OCI-LY7 (cell line): ENCODE measurements around the gene SKIC3. TPM values are rescaled to one million over a fixed set of nuclear protein-coding genes. Genes with fewer than 3 reads are reported as not detected.

Source experiments
- BruUV-seq: library from RNA; stranded (reverse); fragments of 400-500 nt; replicated peaks from 2 replicates; lab custom pipeline; 2021; lab: Mats Ljungman, UMichigan
- CTCF ChIA-PET: fragments of 300-600 bp; sonication (Branson Sonifier 250); formaldehyde crosslinking; loops from one replicate; lab custom pipeline; 2022; ENCODE audit warnings: antibody characterized with exemption; ENCODE audit not compliant: unreplicated experiment; lab: Charles Lee
- POLR2A ChIA-PET: fragments of 300-600 bp; sonication (Branson Sonifier 250); formaldehyde crosslinking; loops from one replicate; lab custom pipeline; 2022; ENCODE audit warnings: antibody characterized with exemption; lab: Charles Lee
- DNase-seq: peaks from one replicate; pipeline ENCODE4 v3.0.0-alpha.2; 2015; ENCODE audit warnings: low spot score
- H2AFZ ChIP-seq: fragments of 200-600 bp; sonication (generic), shearing (Covaris generic); 2 replicates; pipeline ENCODE4 v1.6.1; 2014; ENCODE audit warnings: mild to moderate bottlenecking, antibody characterized with exemption, low read length, moderate library complexity
- H3K27ac ChIP-seq: fragments of 200-600 bp; sonication (generic); 2 replicates; pipeline ENCODE4 v1.5.1; 2014; ENCODE audit warnings: mixed run types, low read depth, mild to moderate bottlenecking, moderate library complexity, low read length, inconsistent platforms; ENCODE audit not compliant: poor library complexity, severe bottlenecking
- H3K36me3 ChIP-seq: fragments of 200-600 bp; sonication (generic); 2 replicates; pipeline ENCODE4 v1.6.1; 2014; ENCODE audit warnings: mild to moderate bottlenecking, antibody characterized with exemption, low read length, moderate library complexity, mixed read lengths; ENCODE audit not compliant: insufficient read depth
- H3K4me1 ChIP-seq: fragments of 200-600 bp; sonication (generic); 2 replicates; pipeline ENCODE4 v1.5.1; 2014; ENCODE audit warnings: mild to moderate bottlenecking, low read length; ENCODE audit not compliant: insufficient read depth, poor library complexity, severe bottlenecking
- H3K4me2 ChIP-seq: fragments of 200-600 bp; sonication (generic); 2 replicates; pipeline ENCODE4 v1.6.1; 2014; ENCODE audit warnings: mild to moderate bottlenecking, low read length
- H3K4me3 ChIP-seq: fragments of 200-600 bp; sonication (generic); 2 replicates; pipeline ENCODE4 v1.5.1; 2014; ENCODE audit warnings: mild to moderate bottlenecking, low read depth, low read length; ENCODE audit not compliant: poor library complexity, severe bottlenecking
- H3K79me2 ChIP-seq: fragments of 200-600 bp; sonication (generic); 2 replicates; pipeline ENCODE4 v1.6.1; 2016; ENCODE audit warnings: low read depth, mild to moderate bottlenecking, low read length, moderate library complexity, mixed read lengths; ENCODE audit not compliant: insufficient read depth
- H3K9me2 ChIP-seq: fragments of 200-600 bp; sonication (generic); 2 replicates; pipeline ENCODE4 v1.6.1; 2016; ENCODE audit warnings: mild to moderate bottlenecking, low read length, mixed read lengths; ENCODE audit not compliant: insufficient read depth
- H3K9me3 ChIP-seq: fragments of 200-600 bp; sonication (generic); 2 replicates; pipeline ENCODE4 v1.6.1; 2014; ENCODE audit warnings: mild to moderate bottlenecking, mixed run types, low read length, mixed read lengths
- H4K20me1 ChIP-seq: fragments of 200-600 bp; sonication (generic); 2 replicates; pipeline ENCODE4 v1.6.1; 2014; ENCODE audit warnings: mild to moderate bottlenecking, antibody characterized with exemption, low read length, moderate library complexity, mixed read lengths; ENCODE audit not compliant: insufficient read depth
- EZH2phosphoT487 ChIP-seq: fragments of 200-600 bp; sonication (generic); IDR thresholded peaks from 2 replicates; pipeline ENCODE4 v1.6.1; 2018; ENCODE audit warnings: low read depth, borderline replicate concordance, mild to moderate bottlenecking, mixed run types, antibody characterized with exemption, low read length, moderate library complexity, mixed read lengths
- intact Hi-C: fragments of 100-400 bp; cut with micrococcal nuclease; formaldehyde crosslinking; loops from one replicate; pipeline ENCODE4 v1.10.0; 2022; ENCODE audit not compliant: unreplicated experiment
- total RNA-seq, 2 experiments: library from RNA; depleted of rRNA in 1 of 2; stranded (reverse); fragments of >200 nt in 1 of 2; shearing (Covaris generic) in 1 of 2; gene quantifications; 2 replicates each; pipeline ENCODE4 v1.2.3, GENCODE V29; 2014 to 2022
- TF ChIP-seq, protein P1 (sequence below): fragments of 200-600 bp; sonication (generic); conservative IDR thresholded peaks from 2 replicates; pipeline ENCODE4 v1.5.1; 2014; ENCODE audit warnings: mild to moderate bottlenecking, antibody characterized with exemption, low read length, moderate library complexity, mixed read lengths

The SKIC3 gene
- total RNA-seq, 2 experiments from 2014 or later = 55.4 to 73.9 TPM

DNA sequence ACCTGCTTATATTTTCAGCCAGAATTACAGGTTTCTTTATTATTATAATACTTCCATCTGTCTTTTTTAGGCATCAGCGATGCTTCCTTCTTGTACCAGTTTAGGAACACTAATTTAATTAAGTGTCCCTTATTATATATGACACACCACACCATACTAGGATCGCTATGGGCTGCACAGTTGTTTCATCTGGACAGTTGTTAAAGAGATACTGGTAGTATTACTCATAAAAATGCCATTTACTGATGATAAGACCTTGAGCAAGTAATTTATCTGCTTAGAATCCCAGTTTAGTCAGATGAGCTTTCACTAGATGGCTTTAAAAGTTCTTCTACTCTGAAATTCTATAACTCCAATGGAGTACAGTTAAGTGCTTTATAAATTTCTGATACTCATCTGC, 17.2 kb upstream of the SKIC3 start:
- Histone ChIP-seq H3K9me3 (no peaks in the 10 kb centered on the region), H3K9me2 (0 out of 2 replicates have a peak, but pooled peaks cover 3% of the 10 kb centered on the region), H3K4me3 (no peak overlapping the region), H3K36me3 (peaks cover 3% of the 10 kb centered on the region; the same call in 1 of the 2 replicates), H2AFZ (no peak overlapping the region), H3K79me2 (no peaks in the 10 kb centered on the region), H3K4me2 (no peak overlapping the region), H3K27ac (no peak overlapping the region), H3K4me1 (no peaks in the 10 kb centered on the region), H4K20me1 (no peaks in the 10 kb centered on the region)
- no peak for DNase-seq
- no peak for TF ChIP-seq EZH2phosphoT487
- TF ChIP-seq, protein P1, sequence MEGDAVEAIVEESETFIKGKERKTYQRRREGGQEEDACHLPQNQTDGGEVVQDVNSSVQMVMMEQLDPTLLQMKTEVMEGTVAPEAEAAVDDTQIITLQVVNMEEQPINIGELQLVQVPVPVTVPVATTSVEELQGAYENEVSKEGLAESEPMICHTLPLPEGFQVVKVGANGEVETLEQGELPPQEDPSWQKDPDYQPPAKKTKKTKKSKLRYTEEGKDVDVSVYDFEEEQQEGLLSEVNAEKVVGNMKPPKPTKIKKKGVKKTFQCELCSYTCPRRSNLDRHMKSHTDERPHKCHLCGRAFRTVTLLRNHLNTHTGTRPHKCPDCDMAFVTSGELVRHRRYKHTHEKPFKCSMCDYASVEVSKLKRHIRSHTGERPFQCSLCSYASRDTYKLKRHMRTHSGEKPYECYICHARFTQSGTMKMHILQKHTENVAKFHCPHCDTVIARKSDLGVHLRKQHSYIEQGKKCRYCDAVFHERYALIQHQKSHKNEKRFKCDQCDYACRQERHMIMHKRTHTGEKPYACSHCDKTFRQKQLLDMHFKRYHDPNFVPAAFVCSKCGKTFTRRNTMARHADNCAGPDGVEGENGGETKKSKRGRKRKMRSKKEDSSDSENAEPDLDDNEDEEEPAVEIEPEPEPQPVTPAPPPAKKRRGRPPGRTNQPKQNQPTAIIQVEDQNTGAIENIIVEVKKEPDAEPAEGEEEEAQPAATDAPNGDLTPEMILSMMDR = no peak
- intact Hi-C loops = no loop called here
- no TSS peak for BruUV-seq
- ChIA-PET CTCF (no interaction called here), POLR2A (no interaction called here)

- no peak for DNase-seq
- Histone ChIP-seq H3K36me3 (peaks cover 3% of the 10 kb centered on the region; the same call in 1 of the 2 replicates), H3K9me2 (no peaks in the 10 kb centered on the region), H3K4me3 (no peak overlapping the region), H3K9me3 (no peaks in the 10 kb centered on the region), H4K20me1 (no peaks in the 10 kb centered on the region), H2AFZ (no peak overlapping the region), H3K4me1 (no peaks in the 10 kb centered on the region), H3K79me2 (no peaks in the 10 kb centered on the region), H3K27ac (no peak overlapping the region), H3K4me2 (no peak overlapping the region)
- POLR2A ChIA-PET = interaction anchor here (0.9 kb wide), 1 partner anchor 16 kb away, joined by 4 read pairs; no protein-coding TSS in a partner anchor
- intact Hi-C loops = no loop called here
- CTCF ChIA-PET = no interaction called here
- TF ChIP-seq EZH2phosphoT487 = no peak
- TF ChIP-seq, protein P1 = no peak
- no TSS peak for BruUV-seq
Measured at GRCh38 chr5:95565280-95565920, 10.6 kb upstream of the SKIC3 start.

DNA sequence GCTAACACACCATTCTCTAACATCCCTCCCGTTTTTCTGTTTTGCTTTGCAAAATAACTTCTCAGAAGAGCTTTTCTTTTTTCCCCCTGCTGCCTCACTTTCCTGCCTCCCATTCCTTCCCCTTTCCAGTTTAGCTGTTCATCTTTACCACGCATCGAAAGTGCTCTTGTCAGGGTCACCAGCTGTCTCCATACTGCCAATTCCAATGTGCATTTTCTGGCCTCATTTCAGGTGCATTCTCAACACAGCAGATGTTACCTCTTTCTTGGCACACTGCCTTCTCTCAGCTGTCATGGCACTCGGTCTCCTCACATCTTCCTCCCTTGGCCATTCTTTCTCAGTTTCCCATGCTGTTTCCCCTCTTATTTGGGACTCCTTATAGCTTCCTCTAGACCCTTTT, 9.7 kb upstream of the SKIC3 start:
- H4K20me1 ChIP-seq = no peaks in the 10 kb centered on the region
- H3K4me2 ChIP-seq = no peak overlapping the region
- TF ChIP-seq, protein P1 = no peak
- no peak for TF ChIP-seq EZH2phosphoT487
- BruUV-seq = no TSS peak
- ChIA-PET CTCF (no interaction called here), POLR2A (interaction anchor here (0.8 to 1.4 kb wide), 3 partner anchors 9 to 270 kb away, joined by 3 to 5 read pairs (median 4); no protein-coding TSS in a partner anchor)
- no peak for DNase-seq
- intact Hi-C loops = no loop called here
- H2AFZ ChIP-seq = no peak overlapping the region
- no peaks in the 10 kb centered on the region for H3K9me3 ChIP-seq
- no peaks in the 10 kb centered on the region for H3K79me2 ChIP-seq
- no peak overlapping the region for H3K27ac ChIP-seq
- H3K36me3 ChIP-seq = peaks cover 2% of the 10 kb centered on the region; the same call in 1 of the 2 replicates
- no peaks in the 10 kb centered on the region for H3K9me2 ChIP-seq
- no peaks in the 10 kb centered on the region for H3K4me1 ChIP-seq
- H3K4me3 ChIP-seq = no peak overlapping the region
